Measurements from ENCODE around the gene SCAMP2. TPM values are rescaled to one million over a fixed set of nuclear protein-coding genes. Genes with fewer than 3 reads are reported as not detected.

Gene SCAMP2
- total RNA-seq, 4 donors from 2014 or later = 51.1 to 82.7 (median 64.4) TPM

DNA sequence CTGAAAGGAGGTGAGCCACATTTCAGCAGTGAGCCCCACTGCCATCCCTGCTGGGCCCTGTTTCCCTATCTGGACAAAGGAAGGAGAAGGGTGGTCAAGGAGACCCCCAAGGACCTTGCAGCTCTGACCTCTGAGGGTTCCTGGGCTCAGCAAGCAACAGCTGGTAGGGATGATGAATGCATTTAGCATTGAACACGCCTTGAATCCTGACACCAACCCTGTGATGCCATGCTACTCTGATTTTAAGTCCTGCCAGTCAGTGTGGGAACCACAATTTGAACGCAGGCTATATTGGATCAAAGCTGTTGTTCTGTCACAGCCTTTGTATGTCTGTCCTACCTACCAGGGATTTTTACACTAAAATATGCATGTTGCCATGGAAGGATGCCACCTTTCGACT lies 23.2 kb upstream of the SCAMP2 start:
- TF ChIP-seq, protein P1, sequence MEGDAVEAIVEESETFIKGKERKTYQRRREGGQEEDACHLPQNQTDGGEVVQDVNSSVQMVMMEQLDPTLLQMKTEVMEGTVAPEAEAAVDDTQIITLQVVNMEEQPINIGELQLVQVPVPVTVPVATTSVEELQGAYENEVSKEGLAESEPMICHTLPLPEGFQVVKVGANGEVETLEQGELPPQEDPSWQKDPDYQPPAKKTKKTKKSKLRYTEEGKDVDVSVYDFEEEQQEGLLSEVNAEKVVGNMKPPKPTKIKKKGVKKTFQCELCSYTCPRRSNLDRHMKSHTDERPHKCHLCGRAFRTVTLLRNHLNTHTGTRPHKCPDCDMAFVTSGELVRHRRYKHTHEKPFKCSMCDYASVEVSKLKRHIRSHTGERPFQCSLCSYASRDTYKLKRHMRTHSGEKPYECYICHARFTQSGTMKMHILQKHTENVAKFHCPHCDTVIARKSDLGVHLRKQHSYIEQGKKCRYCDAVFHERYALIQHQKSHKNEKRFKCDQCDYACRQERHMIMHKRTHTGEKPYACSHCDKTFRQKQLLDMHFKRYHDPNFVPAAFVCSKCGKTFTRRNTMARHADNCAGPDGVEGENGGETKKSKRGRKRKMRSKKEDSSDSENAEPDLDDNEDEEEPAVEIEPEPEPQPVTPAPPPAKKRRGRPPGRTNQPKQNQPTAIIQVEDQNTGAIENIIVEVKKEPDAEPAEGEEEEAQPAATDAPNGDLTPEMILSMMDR (IDR thresholded peaks at IDR 0.05; ENCODE audit: low read depth) = no peak

DNA sequence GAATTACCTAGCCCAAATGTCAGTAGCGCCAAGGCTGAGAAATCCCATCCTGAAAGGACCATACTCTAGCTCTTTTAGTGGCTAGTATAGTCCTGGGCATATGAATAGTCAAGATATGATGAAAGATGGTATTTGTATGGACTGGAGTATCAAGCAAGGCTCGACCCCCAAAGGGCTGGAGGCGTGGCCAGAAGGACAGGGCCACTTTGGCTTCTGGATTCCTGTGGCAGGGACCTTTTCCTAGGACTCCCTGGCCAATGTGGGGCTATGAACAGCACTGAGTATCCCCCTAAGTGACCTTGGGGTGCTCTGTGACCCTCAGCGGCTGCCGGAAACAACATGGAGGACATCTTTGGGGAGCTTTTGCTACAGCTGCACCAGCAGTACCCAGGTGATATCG lies 22.7 kb upstream of the SCAMP2 start:
- TF ChIP-seq, protein P1 (IDR thresholded peaks at IDR 0.05; ENCODE audit: low read depth) = no peak

DNA sequence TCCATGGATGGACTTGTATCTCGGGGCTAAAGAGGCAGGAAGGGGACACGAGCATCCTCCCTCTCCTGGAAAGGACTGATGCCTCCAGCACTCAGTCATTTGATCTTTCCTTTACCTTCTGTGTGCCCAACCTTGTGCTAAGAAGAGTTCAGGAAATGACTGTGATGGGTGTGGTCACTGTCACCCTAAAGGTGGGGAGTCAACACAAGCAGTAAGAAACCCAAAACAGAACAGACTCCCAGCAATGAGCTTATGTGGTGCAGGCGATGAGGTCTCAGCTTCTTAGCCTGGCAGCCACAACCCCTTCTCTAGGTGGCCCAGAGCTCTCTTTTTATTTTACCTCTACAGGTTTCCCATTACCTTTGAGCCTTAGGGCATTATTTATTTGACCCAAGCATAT lies 20.5 kb upstream of the SCAMP2 start:
- TF ChIP-seq, protein P1 (IDR thresholded peaks at IDR 0.05; ENCODE audit: low read depth) = no peak

DNA sequence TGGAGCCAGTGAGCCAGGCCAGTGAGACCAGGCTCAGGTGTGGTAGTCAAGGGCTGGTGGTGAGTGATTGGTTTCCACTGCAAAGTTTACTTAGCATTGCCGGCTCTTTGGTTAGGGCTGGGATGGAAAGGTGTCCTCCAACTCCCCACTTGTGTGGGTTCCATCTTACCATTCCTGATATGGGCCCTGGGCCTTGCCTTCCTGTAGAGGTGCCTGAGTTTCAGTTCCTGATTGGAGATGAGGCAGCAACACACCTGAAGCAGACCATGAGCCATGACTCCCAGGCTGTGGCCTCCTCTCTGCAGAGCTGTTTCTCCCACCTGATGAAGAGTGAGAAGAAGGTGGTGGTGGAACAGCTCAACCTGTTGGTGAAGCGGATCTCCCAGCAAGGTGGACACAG lies 19.8 kb upstream of the SCAMP2 start:
- TF ChIP-seq, protein P1 (IDR thresholded peaks at IDR 0.05; ENCODE audit: low read depth) = no peak

DNA sequence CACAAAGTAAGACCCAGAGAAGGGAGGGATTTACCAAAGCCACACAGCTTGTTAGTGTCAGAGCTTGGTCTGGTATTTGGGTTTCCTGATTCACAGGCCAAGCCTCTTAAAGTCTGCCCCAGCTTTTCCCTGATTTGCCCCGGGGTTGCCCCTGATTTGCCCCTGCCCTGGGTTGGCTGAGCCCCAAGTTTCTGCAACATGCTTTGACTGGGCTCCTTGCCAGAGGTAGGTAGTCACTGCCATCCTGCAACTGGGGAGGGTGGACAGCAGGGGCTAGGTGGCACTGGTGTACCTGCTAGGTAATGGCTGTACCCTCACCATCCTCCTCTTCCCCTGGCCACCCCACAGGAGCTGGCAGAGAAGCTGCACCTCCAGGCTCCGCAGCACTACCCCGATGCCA lies 19.1 kb upstream of the SCAMP2 start:
- TF ChIP-seq, protein P1 (IDR thresholded peaks at IDR 0.05; ENCODE audit: low read depth) = no peak

DNA sequence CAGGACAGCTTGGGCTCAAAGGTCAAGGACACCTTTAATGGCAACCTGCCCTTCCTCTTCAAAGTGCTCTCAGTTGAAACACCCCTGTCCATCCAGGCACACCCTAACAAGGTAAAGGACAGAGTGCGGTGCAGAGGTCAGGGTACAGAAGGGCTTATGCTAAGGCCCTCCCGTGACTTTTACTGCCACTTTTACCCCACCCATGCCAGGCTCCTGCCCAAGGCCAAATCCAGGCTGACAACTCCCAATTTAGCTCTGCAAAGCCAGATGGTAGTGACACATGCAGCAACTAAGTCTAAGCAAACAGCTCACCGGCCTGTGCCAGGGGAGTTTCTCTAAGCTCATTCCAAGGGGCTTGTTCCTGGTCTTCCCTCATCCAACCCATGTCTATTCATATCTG lies 18.3 kb upstream of the SCAMP2 start:
- TF ChIP-seq, protein P1 (IDR thresholded peaks at IDR 0.05; ENCODE audit: low read depth) = no peak

DNA sequence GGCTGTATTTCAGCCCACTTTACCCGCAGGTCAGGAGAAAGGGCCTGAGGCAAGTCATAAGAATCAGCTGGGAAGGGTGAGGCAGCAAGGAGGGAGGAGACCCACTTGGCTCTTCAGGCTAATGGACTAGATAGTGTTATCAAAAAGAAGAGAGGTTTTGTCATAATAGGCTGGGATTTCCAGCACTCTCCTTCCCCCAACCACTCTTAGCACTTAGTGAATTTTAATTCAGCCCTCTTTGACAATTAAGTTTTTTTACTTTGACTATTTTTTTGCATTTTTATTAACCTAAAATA lies 17.4 kb upstream of the SCAMP2 start:
- TF ChIP-seq, protein P1 (IDR thresholded peaks at IDR 0.05; ENCODE audit: low read depth) = no peak

All from subcutaneous adipose tissue (tissue), 4 donors.